ENCODE measurements around the gene SLC26A2.

The SLC26A2 gene

GRCh38 chr5:149960272-149961185 lies at the start of gene SLC26A2:
TSS of gene SLC26A2 (plus strand) at chr5:149960758. CDS start at chr5:149977653, 16,895 bp downstream.
- peak; percentile 92 to 93 for DNase-seq (ENCODE audit: low read depth in 2 of 2)

DNA sequence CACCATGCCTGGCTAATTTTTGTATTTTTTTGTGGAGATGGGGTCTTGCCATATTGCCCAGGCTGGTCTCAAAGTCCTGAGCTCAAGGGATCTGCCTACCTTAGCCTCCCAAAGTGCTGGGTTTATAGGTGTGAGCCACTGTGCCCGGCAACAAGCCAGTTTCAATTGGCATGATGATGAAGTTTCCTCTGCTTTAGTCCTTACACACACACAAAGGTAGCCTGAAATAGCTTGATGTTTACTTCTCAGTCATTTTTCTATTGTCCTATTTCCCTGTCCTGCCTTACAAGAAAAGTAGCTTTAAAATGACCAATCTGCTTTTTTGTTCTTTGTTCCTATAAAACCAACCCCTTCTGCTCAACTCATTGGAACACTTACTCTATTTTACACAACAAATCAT lies 49.5 kb upstream of the SLC26A2 start:
- DNase-seq (ENCODE audit: low read depth in 2 of 2): no peak

- DNase-seq (ENCODE audit: low read depth in 2 of 2): no peak
Measured at GRCh38 chr5:149912226-149912871, 48.2 kb upstream of the SLC26A2 start.

DNA sequence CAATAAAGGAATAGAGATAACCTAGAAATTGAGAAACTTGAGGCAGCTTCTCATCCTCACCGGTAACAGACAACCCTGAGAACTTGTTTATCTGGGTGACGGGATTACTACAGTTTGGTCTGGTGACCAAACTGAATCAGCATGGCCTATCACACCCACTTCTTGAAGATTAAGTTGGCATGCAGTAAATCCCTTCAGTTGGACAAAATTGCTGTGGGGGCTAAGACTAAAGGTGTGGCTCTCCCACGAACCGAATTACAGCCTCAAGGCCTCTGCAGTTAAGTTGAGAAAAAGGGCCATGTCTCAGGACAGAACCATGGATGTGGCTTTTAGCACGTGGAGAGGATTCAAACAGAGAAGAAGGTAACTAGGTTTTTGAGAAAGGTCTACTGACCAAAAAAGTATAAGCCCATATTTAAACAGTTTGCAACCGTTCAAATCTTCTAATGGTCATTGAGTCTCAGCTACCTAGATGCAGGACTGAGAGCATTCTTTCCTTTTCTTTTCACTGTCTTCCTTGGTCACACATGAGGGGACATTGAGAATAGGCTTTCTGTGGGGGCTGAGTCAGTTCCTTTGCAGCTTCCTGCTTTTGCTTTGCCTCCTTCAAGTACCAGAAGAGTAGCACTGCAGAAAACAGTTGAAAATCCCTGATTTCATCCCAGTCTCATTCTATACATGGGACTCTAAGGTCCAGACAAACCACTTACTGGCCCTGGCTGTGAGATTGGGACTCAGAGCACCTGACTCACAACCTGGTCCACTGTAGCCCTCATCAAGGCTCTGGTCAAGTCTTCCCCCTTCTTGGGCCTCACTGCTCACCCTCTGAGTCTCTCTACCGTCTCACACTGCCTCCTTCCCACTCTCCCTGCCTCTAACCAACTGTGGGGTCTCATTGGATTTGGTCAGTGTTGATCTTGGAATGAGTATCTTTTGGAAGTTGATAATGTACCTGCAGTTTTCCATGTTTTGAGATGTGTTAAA lies 46.8 kb upstream of the SLC26A2 start:
- DNase-seq (ENCODE audit: low read depth in 2 of 2): no peak

DNA sequence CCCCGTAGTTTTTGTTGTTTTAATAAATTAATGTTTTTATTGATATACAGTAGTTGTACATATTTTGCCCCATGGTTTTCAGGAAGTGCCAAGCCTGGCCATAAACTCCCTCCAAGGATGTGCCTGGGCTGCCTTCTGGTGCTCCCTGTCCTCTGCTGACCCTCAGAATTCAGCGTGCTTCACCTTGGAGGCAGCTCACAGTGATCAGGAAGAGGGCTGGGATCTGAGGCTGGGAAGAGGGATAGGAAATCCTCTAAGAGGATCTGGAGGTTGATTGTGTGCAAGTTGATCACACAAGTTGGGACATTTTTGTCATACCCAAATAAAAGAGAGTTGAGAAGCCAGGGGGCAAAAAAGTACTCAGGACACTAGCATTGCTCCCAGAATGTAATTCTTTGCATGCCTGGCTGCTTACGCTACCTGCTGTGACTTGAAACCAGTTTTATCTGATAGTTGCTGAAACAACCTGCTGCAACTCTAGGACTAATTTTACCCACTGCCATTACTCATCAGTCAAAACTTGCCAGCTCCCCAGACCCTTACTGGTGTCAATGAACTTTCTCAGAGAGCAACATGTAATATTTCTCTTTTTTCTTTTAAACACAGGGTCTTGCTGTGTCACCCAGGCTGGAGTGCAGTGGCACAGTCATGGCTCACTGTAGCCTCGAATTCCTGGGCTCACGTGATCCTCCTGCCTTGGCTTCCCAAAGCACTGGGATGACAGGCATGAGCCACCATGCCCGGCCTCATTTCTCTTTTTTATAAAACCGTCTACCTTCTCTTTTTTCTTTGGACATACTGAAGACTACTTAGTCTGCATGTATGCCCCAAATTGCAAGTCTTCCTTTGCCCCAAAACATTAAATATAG lies 44.9 kb upstream of the SLC26A2 start:
- no peak for DNase-seq (ENCODE audit: low read depth in 2 of 2)

GRCh38 chr5:149916334-149917072 lies 44.1 kb upstream of the SLC26A2 start:
- DNase-seq (ENCODE audit: low read depth in 2 of 2): no peak

DNA sequence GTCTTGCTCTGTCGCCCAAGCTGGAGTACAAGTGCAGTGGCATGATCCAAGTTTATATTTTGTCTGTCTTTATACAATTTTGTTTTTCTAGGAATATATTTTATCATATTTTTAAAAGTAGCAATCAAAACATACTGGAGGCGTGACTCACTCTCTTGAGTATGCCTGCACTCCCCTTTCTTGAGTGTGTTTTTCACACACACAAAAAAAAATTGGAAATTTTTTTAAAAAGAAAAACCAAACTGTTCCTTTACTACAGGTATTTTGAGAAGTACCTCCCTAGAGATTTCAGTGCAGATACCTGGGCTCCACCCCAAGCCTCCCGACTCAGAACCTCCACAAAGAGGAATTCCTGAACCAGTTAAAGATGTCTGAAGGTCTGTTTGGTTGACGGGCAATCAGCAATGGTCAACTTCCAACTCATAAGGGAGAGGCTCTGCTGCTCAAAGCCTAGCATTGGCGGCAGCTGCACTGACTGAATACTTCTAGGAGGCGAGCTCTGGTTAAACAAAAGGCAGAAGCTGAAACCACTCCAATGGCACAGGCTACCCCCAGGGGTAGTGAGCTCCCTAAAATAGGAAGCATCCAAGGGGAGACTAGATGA lies 43.4 kb upstream of the SLC26A2 start:
- no peak for DNase-seq (ENCODE audit: low read depth in 2 of 2)

DNA sequence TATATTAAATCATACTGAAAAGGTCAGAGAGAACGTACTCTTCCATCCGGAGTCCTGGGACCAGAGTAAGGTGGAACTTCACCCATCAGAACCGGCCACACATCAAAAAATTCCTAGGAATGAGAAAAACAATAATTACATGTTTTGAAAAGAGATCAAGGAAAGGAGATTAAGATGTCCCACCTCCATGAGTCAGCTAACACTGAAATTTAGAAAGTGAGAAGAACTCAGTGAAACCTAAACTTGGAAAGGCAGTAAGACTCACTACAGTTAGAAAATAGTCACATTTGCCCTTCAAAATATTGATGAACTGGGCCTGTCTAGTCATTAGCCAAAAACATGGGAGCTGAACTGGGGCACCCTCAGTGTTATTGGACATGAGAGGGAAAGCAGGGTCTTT lies 39.0 kb upstream of the SLC26A2 start:
- DNase-seq (ENCODE audit: low read depth in 2 of 2): no peak

DNA sequence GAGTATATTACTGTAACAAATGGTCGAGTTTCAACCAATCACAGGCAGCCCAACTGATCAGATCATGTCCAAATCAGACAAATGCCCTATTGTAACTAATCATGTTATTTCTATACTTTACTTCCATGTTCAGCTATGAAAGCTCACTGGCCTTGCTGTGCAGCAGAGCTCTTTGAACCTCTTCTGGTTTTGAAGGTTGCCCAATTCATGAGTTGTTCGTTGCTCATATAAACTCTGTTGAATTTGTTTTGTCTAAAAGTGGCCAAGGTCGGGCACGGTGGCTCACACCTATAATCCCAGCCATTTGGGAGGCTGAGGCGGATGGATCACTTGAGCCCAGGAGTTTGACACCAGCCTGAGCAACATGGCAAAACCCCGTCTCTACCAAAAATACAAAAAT lies 37.6 kb upstream of the SLC26A2 start:
- DNase-seq (ENCODE audit: low read depth in 2 of 2): no peak

- DNase-seq (ENCODE audit: low read depth in 2 of 2): no peak
Measured at GRCh38 chr5:149924486-149924885, 36.1 kb upstream of the SLC26A2 start.

DNA sequence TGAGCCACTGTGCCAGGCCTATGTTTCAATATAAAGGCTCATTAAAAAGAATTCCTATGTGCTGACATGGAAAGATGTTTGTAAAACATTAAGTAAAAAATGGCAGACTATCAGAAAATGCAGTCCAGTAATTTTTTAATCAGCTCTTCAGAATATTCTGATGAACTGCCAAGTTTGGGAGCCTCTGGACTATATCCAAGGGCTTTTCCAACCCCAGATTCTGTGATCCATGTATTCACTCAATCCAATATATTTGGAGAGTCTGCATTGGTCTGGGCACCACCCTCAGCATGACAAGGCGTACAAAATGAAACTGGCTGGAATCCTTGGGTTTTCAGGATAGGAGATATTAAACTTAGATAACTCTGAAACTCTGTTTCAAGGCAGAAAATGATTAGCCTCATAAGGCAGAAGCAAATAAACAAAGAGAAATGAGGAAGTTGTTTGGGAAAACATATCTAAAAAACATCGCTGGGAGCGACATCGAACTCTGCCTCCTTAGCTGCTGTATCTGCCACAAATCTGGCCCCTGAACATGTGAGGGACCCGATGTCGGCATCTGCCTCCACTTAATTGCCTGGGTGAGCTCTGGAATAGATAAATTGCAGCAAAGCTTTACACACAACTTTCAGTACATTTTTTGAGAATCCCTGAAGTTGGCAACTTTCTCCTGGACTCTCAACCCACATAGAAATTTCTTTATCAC lies 30.4 kb upstream of the SLC26A2 start:
- DNase-seq (ENCODE audit: low read depth in 2 of 2): no peak

DNA sequence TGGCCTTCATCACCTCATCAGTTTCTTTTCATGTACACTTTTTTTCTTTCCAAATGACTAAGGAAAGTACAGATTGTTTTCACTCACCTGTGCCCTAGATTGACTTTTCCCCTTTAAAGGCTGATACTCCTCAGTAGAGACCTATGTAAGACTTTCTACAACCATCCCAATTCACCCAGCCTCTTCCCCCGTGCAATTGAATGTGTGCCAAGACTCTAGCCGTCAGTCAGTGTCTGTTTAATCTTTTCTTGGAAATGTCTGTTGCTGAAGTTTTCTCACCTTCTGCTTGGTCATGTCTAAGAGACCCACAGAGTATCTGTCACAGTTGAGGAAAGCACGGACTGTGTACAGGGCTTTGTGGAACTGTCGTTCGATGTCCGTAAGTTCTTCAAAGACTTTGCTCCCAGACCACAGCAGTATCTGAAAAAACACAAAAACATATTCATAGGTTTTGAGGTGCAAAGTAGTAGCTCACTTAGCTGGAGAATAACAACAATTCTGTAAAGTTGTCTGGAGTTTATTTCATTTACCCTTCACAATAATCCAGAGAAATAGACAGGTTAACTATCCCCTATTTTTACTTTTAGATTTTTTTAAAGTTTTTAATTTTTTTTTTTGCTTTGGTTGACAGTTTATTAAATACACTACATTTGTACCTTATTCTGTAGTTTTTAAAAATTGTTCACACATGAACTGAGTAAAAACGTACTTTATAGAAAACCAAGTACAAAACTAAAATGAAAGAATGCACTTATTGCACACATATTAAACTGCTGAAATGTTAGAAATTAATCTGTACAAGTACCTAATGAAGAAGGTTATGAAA lies 29.6 kb upstream of the SLC26A2 start:
- DNase-seq (ENCODE audit: low read depth in 2 of 2): no peak

DNA sequence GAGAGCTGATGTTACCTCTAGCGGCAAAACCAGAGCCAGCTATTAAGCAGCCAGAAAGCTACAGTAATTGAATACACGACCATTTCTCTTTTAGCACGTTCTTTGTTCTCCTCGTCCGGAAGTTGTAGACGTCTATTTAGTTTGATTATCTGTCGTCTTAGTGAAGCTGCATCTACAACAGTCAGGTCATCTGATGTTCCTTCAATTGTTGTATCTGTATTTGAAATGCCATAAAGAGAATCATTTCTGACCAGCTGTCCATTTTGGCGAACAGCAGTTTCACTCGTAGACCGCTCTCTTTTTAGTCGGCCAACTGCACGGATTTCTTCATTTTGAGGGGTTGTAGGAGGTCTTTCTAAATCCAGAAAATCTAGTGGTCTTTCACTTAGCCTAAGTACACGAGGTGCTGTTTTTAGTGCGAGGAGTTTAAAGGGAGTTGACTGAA lies 28.5 kb upstream of the SLC26A2 start:
- DNase-seq (ENCODE audit: low read depth in 2 of 2): no peak

DNA sequence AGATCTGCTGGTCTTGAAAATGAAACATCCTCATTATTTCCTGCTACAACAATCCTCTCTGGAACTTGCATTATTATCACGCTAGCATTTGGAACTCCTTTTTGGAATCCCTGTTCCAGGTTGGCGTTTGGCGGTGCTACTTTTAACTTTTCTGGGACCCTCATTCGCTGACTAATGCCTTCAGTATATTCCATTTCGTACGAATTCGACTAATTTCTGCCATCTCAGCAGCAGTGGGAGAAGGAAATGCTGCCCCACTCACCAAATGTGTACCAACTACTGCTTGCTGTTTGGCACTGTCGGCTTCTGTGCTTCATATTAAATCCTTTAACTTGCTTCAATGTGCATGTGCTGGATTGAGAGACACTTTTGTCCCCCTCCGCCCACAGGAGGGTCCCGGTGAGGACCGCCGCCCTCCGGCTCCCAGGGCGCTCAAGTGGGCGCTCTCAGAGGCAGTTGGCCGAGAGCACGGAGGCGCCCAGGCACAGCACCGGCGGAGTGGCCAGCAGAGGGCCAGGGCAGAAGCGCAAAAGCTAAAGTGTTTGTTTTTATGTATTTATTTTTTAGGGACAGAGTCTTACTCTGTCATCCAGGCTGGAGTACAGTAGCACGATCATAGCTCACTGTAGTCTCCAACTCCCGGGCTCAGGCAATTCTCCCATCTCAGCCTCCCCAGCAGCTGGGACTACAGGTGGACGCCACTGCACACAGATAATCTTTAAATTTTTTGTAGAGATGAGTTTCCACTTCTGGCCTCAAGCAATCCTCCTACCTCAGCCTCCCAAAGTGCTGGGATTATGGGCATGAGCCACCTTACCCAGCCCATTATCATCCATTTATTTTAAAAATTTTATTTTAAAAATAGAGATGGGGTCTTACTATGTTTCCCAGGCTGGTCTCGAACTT lies 27.9 kb upstream of the SLC26A2 start:
- DNase-seq (ENCODE audit: low read depth in 2 of 2): no peak

DNA sequence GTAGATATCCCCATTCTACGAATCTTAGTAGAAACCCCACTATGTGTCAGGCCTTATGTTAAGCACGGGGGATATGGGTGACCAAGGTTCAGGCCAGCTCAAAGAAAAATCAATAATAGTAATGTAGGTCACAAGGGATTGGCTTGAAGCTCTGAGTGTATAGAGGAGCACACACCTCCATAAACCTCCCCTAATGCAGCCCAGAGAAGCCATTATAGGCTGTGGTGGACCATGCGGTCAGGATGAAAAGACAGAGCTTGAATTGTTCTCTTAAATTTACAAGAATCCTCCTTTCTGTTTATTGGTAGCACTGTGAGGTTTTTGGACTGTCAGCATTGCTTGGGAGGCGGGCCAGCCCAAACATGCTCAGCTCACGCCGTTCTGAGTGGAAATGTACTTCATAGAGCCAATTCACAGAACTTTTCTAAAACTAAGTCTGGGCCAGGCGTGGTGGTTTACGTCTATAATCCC lies 25.1 kb upstream of the SLC26A2 start:
- no peak for DNase-seq (ENCODE audit: low read depth in 2 of 2)

- DNase-seq (ENCODE audit: low read depth in 2 of 2): no peak
Measured at GRCh38 chr5:149936044-149936699, 24.4 kb upstream of the SLC26A2 start.

GRCh38 chr5:149936700-149937091 lies 23.9 kb upstream of the SLC26A2 start:
- no peak for DNase-seq (ENCODE audit: low read depth in 2 of 2)

All from stimulated activated CD4-positive, alpha-beta T cell treated with anti-CD3 and anti-CD28 coated beads, Interleukin-15, amount 100 ng/mL, for 48 hours (primary cell).